Thyroid gland (tissue), 4 donors: ENCODE results near the gene SULT2B1. TPM values are rescaled to one million over a fixed set of nuclear protein-coding genes. Genes with fewer than 3 reads are reported as not detected.
A peak's percentile ranks its signal among the peaks of the same experiment; 100 is the strongest.

ENCODE experiments used
- DNase-seq, 2 donors: peaks; one replicate each; pipeline ENCODE4 v3.0.0-alpha.2; 2019
- H3K27ac ChIP-seq, 3 donors: fragments of 200-600 bp; sonication (generic); 1 replicate in 2 of 3; 2 replicates in 1 of 3; pipeline ENCODE4 v1.5.1; 2016 to 2019; ENCODE audit warnings: mild to moderate bottlenecking in 1 of 3, moderate library complexity in 1 of 3
- H3K27me3 ChIP-seq: fragments of 200-600 bp; sonication (generic); one replicate; pipeline ENCODE4 v1.5.1; 2019
- H3K36me3 ChIP-seq, 2 donors: fragments of 200-600 bp; sonication (generic); one replicate each; pipeline ENCODE4 v1.5.1; 2016 to 2019
- H3K4me1 ChIP-seq, 2 donors: fragments of 200-600 bp; sonication (generic); one replicate each; pipeline ENCODE4 v1.5.1; 2017 to 2019
- H3K4me3 ChIP-seq, 3 donors: fragments of 200-600 bp; sonication (generic); replicated peaks in 1 of 3; 1 replicate in 2 of 3; 2 replicates in 1 of 3; pipeline ENCODE4 v1.5.1; 2016; ENCODE audit warnings: mild to moderate bottlenecking in 1 of 3
- H3K9me3 ChIP-seq: fragments of 200-600 bp; sonication (generic); one replicate; pipeline ENCODE4 v1.5.1; 2017
- POLR2A ChIP-seq, 2 donors: fragments of 450-650 bp; IDR thresholded peaks; one replicate each; pipeline ENCODE4 v1.6.1; 2017; ENCODE audit warnings: antibody characterized with exemption in 2 of 2, mild to moderate bottlenecking in 2 of 2, moderate library complexity in 1 of 2
- WGBS, 2 donors: methylation state at CpG; one replicate each; pipeline ENCODE4 v1.1.5; 2017; 5-methylcytosine and 5-hydroxymethylcytosine counted together
- intact Hi-C: fragments of 100-400 bp; cut with DNase I; formaldehyde crosslinking; loops from one replicate; pipeline ENCODE4 v1.15.1; 2023
- total RNA-seq, 4 donors: library from RNA; depleted of rRNA; stranded (reverse); fragments of >200 nt; gene quantifications; one replicate each; pipeline ENCODE4 v1.2.3, GENCODE V29; 2016
- TF ChIP-seq, protein P1 (sequence below), 6 experiments: fragments of 200-600 bp in 3 of 6; fragments of 450-650 bp in 3 of 6; sonication (generic) in 3 of 6; IDR thresholded peaks; one replicate each; pipeline ENCODE4 v1.5.1; 2016 to 2019; ENCODE audit warnings: antibody characterized with exemption in 6 of 6, mild to moderate bottlenecking in 2 of 6, inconsistent platforms in 1 of 6, moderate library complexity in 1 of 6

The SULT2B1 gene
- total RNA-seq, 4 donors from 2014 or later = 0.54 to 0.88 (median 0.78) TPM; not detected in 1

DNA sequence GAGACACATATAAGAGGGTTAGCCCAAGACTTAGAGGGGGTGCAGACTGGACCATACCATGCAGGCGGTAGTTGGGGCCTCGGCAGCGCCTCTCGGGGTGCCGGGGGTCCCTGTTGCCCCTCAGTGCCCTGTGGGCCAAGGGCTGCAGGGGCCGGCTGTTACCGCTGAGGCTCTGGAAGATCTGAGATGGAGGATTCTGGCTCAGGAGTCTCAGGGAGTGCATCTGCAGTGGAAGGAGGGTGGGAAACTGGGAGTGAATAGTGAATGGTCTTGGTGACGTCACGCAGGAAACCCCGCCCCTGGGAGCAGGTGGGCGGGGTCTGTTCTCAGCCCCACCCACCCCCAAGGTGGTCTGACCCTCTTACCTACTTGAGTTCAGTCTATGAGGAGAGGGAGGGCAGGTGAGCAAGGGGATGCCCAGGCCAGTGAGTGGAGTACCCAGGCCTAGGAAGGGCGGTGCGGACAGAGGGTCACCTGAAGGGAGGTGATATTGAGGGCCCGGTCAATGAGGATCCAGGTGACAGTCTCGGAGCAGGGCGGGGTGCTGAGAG, 86.9 kb downstream of the SULT2B1 start:
- no peaks in the 10 kb centered on the region for H3K36me3 ChIP-seq
- peak in 1 of 2 donors; percentile 16 for DNase-seq
- 79 to 88% methylated on average over 16 of the region's 16 CpGs for WGBS, 2 donors
- H3K27me3 ChIP-seq = no peaks in the 10 kb centered on the region
- H3K4me3 ChIP-seq = peak overlapping the region in 1 of 3 donors; percentile 30
- H3K9me3 ChIP-seq = no peaks in the 10 kb centered on the region
- TF ChIP-seq, protein P1, sequence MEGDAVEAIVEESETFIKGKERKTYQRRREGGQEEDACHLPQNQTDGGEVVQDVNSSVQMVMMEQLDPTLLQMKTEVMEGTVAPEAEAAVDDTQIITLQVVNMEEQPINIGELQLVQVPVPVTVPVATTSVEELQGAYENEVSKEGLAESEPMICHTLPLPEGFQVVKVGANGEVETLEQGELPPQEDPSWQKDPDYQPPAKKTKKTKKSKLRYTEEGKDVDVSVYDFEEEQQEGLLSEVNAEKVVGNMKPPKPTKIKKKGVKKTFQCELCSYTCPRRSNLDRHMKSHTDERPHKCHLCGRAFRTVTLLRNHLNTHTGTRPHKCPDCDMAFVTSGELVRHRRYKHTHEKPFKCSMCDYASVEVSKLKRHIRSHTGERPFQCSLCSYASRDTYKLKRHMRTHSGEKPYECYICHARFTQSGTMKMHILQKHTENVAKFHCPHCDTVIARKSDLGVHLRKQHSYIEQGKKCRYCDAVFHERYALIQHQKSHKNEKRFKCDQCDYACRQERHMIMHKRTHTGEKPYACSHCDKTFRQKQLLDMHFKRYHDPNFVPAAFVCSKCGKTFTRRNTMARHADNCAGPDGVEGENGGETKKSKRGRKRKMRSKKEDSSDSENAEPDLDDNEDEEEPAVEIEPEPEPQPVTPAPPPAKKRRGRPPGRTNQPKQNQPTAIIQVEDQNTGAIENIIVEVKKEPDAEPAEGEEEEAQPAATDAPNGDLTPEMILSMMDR (IDR thresholded peaks at IDR 0.05) = no peak
- no peak for TF ChIP-seq POLR2A (IDR thresholded peaks at IDR 0.05)
- intact Hi-C loops = no loop called here
- peaks cover 14 to 30% of the 10 kb centered on the region in 2 donors for H3K4me1 ChIP-seq
- H3K27ac ChIP-seq = peak overlapping the region; percentile 99

DNA sequence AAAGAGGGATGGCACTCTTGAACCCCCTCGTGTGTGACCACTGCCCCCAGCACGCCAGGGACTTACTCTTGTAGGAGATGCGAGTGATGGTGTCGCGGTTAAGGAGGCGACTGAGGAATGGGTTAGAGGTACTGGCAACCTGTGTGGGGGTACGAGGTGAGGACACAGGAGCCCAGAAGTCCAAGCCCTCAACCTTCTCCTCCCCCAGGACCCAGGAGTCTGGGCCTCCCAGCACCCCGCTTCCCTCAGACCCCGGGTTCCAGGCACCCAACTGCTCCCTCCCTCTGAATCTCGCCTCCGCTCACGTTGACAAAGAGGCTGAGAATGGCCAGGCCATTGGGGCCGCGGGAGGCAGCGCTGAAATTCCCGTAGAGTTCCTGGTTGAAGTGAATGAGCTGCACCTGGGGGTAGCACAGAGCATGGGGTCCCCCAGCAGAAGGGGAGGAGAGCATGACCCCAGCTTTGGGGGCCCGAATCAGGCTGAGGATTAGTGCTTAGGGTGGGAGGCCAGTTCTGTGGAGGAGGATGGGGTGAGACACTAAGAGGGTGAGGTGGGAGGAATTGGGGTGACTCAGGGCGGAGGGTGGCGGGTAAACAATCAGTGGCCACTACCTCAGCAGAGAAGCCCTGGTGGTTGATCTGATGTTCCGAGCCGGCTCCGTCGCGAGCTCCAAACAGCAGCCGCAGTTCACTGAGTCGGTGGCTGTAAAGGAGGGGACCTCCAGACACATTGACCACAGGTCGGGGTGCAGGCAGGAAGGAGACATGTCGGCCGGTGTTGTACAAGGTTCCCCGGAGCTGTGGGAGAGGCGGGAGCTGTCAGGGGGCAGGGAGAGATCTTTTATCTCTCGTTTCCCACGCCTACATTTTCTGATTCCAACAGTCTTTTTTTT, 87.8 kb downstream of the SULT2B1 start:
- Histone ChIP-seq H3K9me3 (no peaks in the 10 kb centered on the region), H3K27me3 (no peaks in the 10 kb centered on the region), H3K4me1 (peaks cover 11 to 25% of the 10 kb centered on the region in 2 donors), H3K27ac (no peak overlapping the region), H3K4me3 (no peak overlapping the region), H3K36me3 (no peaks in the 10 kb centered on the region)
- no peak for DNase-seq
- intact Hi-C loops = loop anchor here (10.0 kb wide), 1 partner anchor 195 kb away; the partner anchor contains the start of gene HSD17B14
- TF ChIP-seq, protein P1 (IDR thresholded peaks at IDR 0.05) = no peak
- no peak for TF ChIP-seq POLR2A (IDR thresholded peaks at IDR 0.05)
- 69 to 83% methylated on average over 29 to 33 of the region's 33 CpGs for WGBS, 2 donors

DNA sequence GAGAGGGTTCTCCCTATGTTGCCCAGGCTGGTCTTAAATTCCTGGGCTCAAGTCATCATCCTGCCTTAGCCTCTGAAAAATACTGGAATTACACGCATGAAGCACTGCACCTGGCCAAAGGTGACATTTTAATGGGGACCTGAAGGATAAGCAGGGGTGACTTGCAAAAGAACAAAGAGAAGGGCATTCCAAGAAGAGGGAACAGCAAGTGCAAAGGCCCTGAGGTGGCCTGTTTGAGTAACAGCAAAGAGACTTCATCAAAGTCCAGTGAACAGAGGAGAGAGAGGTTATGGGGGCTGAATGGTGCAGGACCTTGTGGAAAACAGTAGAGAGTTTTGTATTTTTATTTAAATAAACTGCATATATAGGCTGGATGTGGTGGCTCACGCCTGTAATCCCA, 89.9 kb downstream of the SULT2B1 start:
- Histone ChIP-seq H3K4me3 (no peak overlapping the region), H3K27ac (no peak overlapping the region), H3K27me3 (no peaks in the 10 kb centered on the region), H3K9me3 (no peaks in the 10 kb centered on the region), H3K36me3 (no peaks in the 10 kb centered on the region), H3K4me1 (peaks cover 15 to 22% of the 10 kb centered on the region in 2 donors)
- WGBS, 2 donors = 95 to 98% methylated on average over 2 of the region's 2 CpGs
- DNase-seq = no peak
- intact Hi-C loops = loop anchor here (10.0 kb wide), 1 partner anchor 193 kb away; the partner anchor contains the start of gene HSD17B14
- no peak for TF ChIP-seq POLR2A (IDR thresholded peaks at IDR 0.05)
- TF ChIP-seq, protein P1 (IDR thresholded peaks at IDR 0.05) = no peak

DNA sequence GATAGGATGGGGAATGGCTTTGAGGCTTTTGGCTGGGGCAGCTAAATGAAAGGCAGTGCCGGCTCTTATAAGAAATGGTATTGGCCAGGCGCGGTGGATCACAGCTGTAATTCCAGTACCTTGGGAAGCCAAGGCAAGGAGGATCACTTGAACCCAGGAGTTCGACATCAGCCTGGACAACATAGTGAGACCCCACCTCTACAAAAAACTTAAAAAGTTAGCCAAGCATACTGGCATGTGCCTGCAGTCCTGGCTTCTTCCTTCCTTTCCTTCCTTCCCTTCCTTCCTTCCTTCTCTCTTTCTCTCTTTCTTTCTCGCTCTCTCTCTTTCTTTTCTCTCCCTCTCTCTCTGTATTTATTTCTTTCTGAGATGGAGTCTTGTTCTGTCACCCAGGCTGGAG, 90.9 kb downstream of the SULT2B1 start:
- Histone ChIP-seq H3K27ac (no peak overlapping the region), H3K9me3 (no peaks in the 10 kb centered on the region), H3K4me1 (peaks cover 15 to 19% of the 10 kb centered on the region in 2 donors), H3K27me3 (no peaks in the 10 kb centered on the region), H3K36me3 (no peaks in the 10 kb centered on the region), H3K4me3 (no peak overlapping the region)
- DNase-seq = no peak
- TF ChIP-seq POLR2A (IDR thresholded peaks at IDR 0.05) = no peak
- TF ChIP-seq, protein P1 (IDR thresholded peaks at IDR 0.05) = no peak
- 87 to 88% methylated on average over 5 of the region's 5 CpGs for WGBS, 2 donors
- intact Hi-C loops = loop anchor here (10.0 kb wide), 1 partner anchor 192 kb away; the partner anchor contains the start of gene HSD17B14
